GM23338 (cell line): Measurements from ENCODE around the gene SLC39A5.

ENCODE experiments used
- CREB1 ChIP-seq: fragments of 250-450 bp; sonication (Bioruptor Pico); IDR thresholded peaks from 2 replicates; pipeline ENCODE4 v1.5.0; 2020; ENCODE audit warnings: low read depth, mild to moderate bottlenecking, moderate library complexity
- CTCF ChIP-seq, 2 experiments: fragments of 200-600 bp in 1 of 2; sonication (generic) in 1 of 2; conservative IDR thresholded peaks; 2 replicates each; pipeline versions ENCODE4 v1.5.1 to v1.6.1; 2016 to 2017; ENCODE audit warnings: antibody characterized with exemption in 2 of 2, low read depth in 2 of 2, mild to moderate bottlenecking in 2 of 2, moderate library complexity in 1 of 2
- ETS1 ChIP-seq: IDR thresholded peaks from 2 replicates; pipeline ENCODE4 v1.6.1; 2016; ENCODE audit warnings: antibody characterized with exemption
- EZH2 ChIP-seq: fragments of 200-600 bp; sonication (generic); IDR thresholded peaks from one replicate; pipeline ENCODE4 v1.8.0; 2017; ENCODE audit warnings: antibody characterized with exemption, mild to moderate bottlenecking, low read depth; ENCODE audit not compliant: unreplicated experiment
- EZH2phosphoT487 ChIP-seq: fragments of 200-600 bp; sonication (generic); IDR thresholded peaks from one replicate; pipeline ENCODE4 v1.8.1; 2018; ENCODE audit warnings: antibody characterized with exemption; ENCODE audit not compliant: unreplicated experiment
- JUNB ChIP-seq: IDR thresholded peaks from one replicate; pipeline ENCODE4 v1.6.1; 2016; ENCODE audit warnings: antibody characterized with exemption; ENCODE audit not compliant: unreplicated experiment
- NANOG ChIP-seq: IDR thresholded peaks from 2 replicates; pipeline ENCODE4 v1.6.1; 2016; ENCODE audit warnings: antibody characterized with exemption, borderline replicate concordance
- POLR2AphosphoS5 ChIP-seq: IDR thresholded peaks from 2 replicates; pipeline ENCODE4 v1.6.1; 2016; ENCODE audit warnings: antibody characterized with exemption, low read depth
- REST ChIP-seq: IDR thresholded peaks from one replicate; pipeline ENCODE4 v1.6.1; 2018; ENCODE audit warnings: antibody characterized with exemption; ENCODE audit not compliant: unreplicated experiment

GRCh38 chr12:56186957-56187356 is 42.9 kb upstream of the SLC39A5 start:
- TF ChIP-seq EZH2phosphoT487: no peak
- TF ChIP-seq CTCF (conservative IDR thresholded peaks at IDR 0.05; ENCODE audit: low read depth in 2 of 2): no peak
- no peak for TF ChIP-seq EZH2
- no peak for TF ChIP-seq JUNB
- TF ChIP-seq CREB1 (CRISPR knock-in tag): no peak
- no peak for TF ChIP-seq POLR2AphosphoS5
- no peak for TF ChIP-seq REST
- no peak for TF ChIP-seq NANOG
- TF ChIP-seq ETS1: no peak
